ENCODE measurements around the gene BRD4. TPM values are rescaled to one million over a fixed set of nuclear protein-coding genes. Genes with fewer than 3 reads are reported as not detected.

BRD4 gene
- polyA plus RNA-seq, 1 donor from 2014 or later: 3.6 TPM

GRCh38 chr19:15264933-15265206 lies 67.5 kb downstream of the BRD4 start:
- Histone ChIP-seq H3K9me3 (ENCODE audit: low read length) (no peaks in the 10 kb centered on the region), H4K20me1 (ENCODE audit: insufficient read depth) (peaks cover 7% of the 10 kb centered on the region), H3F3A (ENCODE audit: insufficient read depth, low read length, poor library complexity, severe bottlenecking) (no peaks in the 10 kb centered on the region), H3K79me2 (replicated peaks; ENCODE audit: insufficient read depth, low read length) (peaks cover 20% of the 10 kb centered on the region), H3K4me3 (ENCODE audit: low read length) (no peak overlapping the region), H3K4me2 (ENCODE audit: low read length) (no peak overlapping the region), H3K36me3 (ENCODE audit: insufficient read depth, low read length) (no peaks in the 10 kb centered on the region), H3K27ac (ENCODE audit: low read length) (no peak overlapping the region), H3K27me3 (ENCODE audit: insufficient read depth, low read depth, low read length) (no peaks in the 10 kb centered on the region), H2AFZ (ENCODE audit: low read depth, low read length) (no peak overlapping the region), H3K9me2 (ENCODE audit: insufficient read depth, low read length) (no peaks in the 10 kb centered on the region), H3K9ac (ENCODE audit: low read length) (no peak overlapping the region)
- TF ChIP-seq CTCF (IDR thresholded peaks at IDR 0.05; ENCODE audit: poor library complexity, severe bottlenecking) (no peak), MXI1 (conservative IDR thresholded peaks at IDR 0.05; ENCODE audit: poor library complexity, severe bottlenecking) (no peak), SMC3 (conservative IDR thresholded peaks at IDR 0.05; ENCODE audit: poor library complexity) (no peak)

GRCh38 chr19:15264061-15264932 lies 68.0 kb downstream of the BRD4 start:
- Histone ChIP-seq H3K4me3 (ENCODE audit: low read length) (no peak overlapping the region), H3K4me2 (ENCODE audit: low read length) (no peak overlapping the region), H3K79me2 (replicated peaks; ENCODE audit: insufficient read depth, low read length) (peaks cover 17% of the 10 kb centered on the region), H3K27me3 (ENCODE audit: insufficient read depth, low read depth, low read length) (no peaks in the 10 kb centered on the region), H2AFZ (ENCODE audit: low read depth, low read length) (no peak overlapping the region), H3K27ac (ENCODE audit: low read length) (no peak overlapping the region), H3K36me3 (ENCODE audit: insufficient read depth, low read length) (no peaks in the 10 kb centered on the region), H3F3A (ENCODE audit: insufficient read depth, low read length, poor library complexity, severe bottlenecking) (no peaks in the 10 kb centered on the region), H3K9me3 (ENCODE audit: low read length) (no peaks in the 10 kb centered on the region), H3K9ac (ENCODE audit: low read length) (no peak overlapping the region), H3K9me2 (ENCODE audit: insufficient read depth, low read length) (no peaks in the 10 kb centered on the region), H4K20me1 (ENCODE audit: insufficient read depth) (peaks cover 7% of the 10 kb centered on the region)
- TF ChIP-seq EP300 (conservative IDR thresholded peaks at IDR 0.05; ENCODE audit: poor library complexity, severe bottlenecking): no peak
- peak; percentile 76 for TF ChIP-seq CTCF (IDR thresholded peaks at IDR 0.05; ENCODE audit: poor library complexity, severe bottlenecking)
- TF ChIP-seq RAD21 (conservative IDR thresholded peaks at IDR 0.05): peak; percentile 80
- TF ChIP-seq MXI1 (conservative IDR thresholded peaks at IDR 0.05; ENCODE audit: poor library complexity, severe bottlenecking): no peak
- no peak for TF ChIP-seq TAF1 (IDR thresholded peaks at IDR 0.05; ENCODE audit: low read depth)
- TF ChIP-seq POLR2AphosphoS5 (IDR thresholded peaks at IDR 0.05): no peak
- peak; percentile 87 for TF ChIP-seq SMC3 (conservative IDR thresholded peaks at IDR 0.05; ENCODE audit: poor library complexity)

GRCh38 chr19:15263361-15263985 lies 68.9 kb downstream of the BRD4 start:
- no peak overlapping the region for H3K27ac ChIP-seq (ENCODE audit: low read length)
- H4K20me1 ChIP-seq (ENCODE audit: insufficient read depth): peaks cover under 1% of the 10 kb centered on the region
- H3K27me3 ChIP-seq (ENCODE audit: insufficient read depth, low read depth, low read length): no peaks in the 10 kb centered on the region
- peaks cover 9% of the 10 kb centered on the region for H3K79me2 ChIP-seq (replicated peaks; ENCODE audit: insufficient read depth, low read length)
- no peaks in the 10 kb centered on the region for H3F3A ChIP-seq (ENCODE audit: insufficient read depth, low read length, poor library complexity, severe bottlenecking)
- TF ChIP-seq MXI1 (conservative IDR thresholded peaks at IDR 0.05; ENCODE audit: poor library complexity, severe bottlenecking) (no peak), RAD21 (conservative IDR thresholded peaks at IDR 0.05) (no peak), POLR2AphosphoS5 (IDR thresholded peaks at IDR 0.05) (no peak), EZH2 (IDR thresholded peaks at IDR 0.05; ENCODE audit: borderline replicate concordance, insufficient read depth, low read length, poor library complexity, severe bottlenecking) (no peak), EP300 (conservative IDR thresholded peaks at IDR 0.05; ENCODE audit: poor library complexity, severe bottlenecking) (no peak), TAF1 (IDR thresholded peaks at IDR 0.05; ENCODE audit: low read depth) (no peak), CTCF (IDR thresholded peaks at IDR 0.05; ENCODE audit: poor library complexity, severe bottlenecking) (no peak), SMC3 (conservative IDR thresholded peaks at IDR 0.05; ENCODE audit: poor library complexity) (no peak), REST (IDR thresholded peaks at IDR 0.05; ENCODE audit: borderline replicate concordance) (no peak)
- H3K36me3 ChIP-seq (ENCODE audit: insufficient read depth, low read length): no peaks in the 10 kb centered on the region
- H3K9me2 ChIP-seq (ENCODE audit: insufficient read depth, low read length): no peaks in the 10 kb centered on the region
- no peak overlapping the region for H3K4me2 ChIP-seq (ENCODE audit: low read length)
- H3K4me3 ChIP-seq (ENCODE audit: low read length): no peak overlapping the region
- no peak overlapping the region for H2AFZ ChIP-seq (ENCODE audit: low read depth, low read length)
- H3K9ac ChIP-seq (ENCODE audit: low read length): no peak overlapping the region
- no peaks in the 10 kb centered on the region for H3K9me3 ChIP-seq (ENCODE audit: low read length)

Data from neural cell (in vitro differentiated cells).